Dedifferentiated amniotic fluid mesenchymal stem cell (primary cell): Measurements from ENCODE around the gene MIPOL1.

Experiments used
- DNase-seq: peaks from one replicate; pipeline ENCODE4 v3.0.0-alpha.2; 2016; ENCODE audit errors: extremely low spot score

The MIPOL1 gene

DNA sequence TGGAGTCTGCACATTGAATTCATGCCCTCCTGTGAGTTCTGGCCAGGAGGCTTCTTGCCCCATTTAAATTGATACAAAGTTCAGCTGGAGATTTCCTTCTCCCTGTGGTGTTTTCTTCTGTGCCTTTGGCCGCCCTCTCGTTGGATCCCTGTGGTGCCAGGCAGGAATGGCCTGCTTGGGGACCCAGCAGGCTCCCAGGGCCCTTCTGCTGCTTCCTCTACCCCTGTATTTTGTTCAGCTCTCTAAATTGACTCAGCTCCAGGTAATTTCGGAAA, 200.1 kb downstream of the MIPOL1 start:
- DNase-seq = no peak

GRCh38 chr14:37399517-37399916, 201.8 kb downstream of the MIPOL1 start:
- DNase-seq = no peak

DNA sequence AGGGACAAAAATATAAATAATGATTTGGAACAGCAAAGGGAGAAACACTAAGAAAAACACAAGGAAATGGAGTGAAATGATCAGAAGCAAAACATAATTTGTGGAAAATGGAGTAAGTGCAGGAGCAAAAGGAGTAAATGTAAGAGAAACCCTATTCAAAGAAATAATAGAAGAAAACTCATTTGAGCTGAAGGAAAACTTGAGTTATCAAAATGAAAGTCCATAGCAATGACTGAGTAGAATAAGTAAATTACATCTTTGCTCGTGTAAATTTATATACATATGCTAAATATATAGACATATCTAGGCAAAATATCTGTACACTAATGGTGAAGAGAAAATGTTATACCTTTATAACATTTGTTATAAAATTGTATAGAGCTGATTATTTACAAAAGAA, 203.4 kb downstream of the MIPOL1 start:
- no peak for DNase-seq

GRCh38 chr14:37403626-37404025, 205.9 kb downstream of the MIPOL1 start:
- no peak for DNase-seq

DNA sequence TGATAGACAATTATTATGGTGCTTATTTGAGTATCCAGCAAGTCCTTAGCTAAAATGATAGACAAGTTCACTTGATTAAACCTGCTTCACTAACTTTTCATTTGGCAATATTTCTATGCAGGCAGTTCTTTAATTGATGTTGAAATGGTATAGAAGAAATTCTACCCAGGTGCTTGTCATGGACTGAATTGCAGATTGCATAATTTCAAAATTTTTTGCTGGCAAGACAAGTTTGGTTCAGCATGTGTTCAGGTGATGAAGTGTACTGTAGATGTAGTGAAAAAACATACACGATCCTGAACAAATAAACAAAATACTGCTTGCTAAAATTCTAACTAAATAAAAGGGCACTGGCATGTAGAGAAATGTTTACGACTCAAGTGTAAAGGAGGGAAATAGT, 208.4 kb downstream of the MIPOL1 start:
- no peak for DNase-seq

DNA sequence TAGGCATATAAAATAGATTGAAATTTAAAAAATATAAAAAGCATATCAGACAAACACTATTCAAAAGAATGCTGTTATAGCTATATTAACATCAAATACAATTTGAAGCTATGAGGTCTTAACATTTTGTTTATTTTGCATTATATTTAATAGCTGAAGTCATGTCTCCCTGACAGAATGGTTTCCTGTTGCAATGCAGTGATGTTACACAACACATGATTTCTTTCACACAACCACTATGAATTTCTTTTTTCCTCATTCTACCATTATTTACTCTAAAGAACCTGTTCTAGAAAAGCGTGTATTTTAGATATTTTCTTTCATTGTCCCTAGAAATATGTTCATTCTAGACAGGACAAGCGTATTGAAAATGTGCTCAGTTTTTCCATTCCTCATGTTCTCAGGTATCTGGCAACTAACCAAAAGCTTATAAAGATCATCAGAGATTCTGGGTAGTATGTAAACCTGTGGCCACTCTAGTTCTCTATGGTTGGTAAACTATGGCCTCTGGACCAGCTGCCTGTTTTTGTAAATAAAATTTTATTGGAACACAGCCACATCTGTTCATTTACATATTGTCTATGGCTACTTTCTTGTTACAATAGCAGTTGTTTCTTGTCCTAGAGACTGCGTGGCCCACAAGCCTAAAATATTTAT, 213.5 kb downstream of the MIPOL1 start:
- no peak for DNase-seq

DNA sequence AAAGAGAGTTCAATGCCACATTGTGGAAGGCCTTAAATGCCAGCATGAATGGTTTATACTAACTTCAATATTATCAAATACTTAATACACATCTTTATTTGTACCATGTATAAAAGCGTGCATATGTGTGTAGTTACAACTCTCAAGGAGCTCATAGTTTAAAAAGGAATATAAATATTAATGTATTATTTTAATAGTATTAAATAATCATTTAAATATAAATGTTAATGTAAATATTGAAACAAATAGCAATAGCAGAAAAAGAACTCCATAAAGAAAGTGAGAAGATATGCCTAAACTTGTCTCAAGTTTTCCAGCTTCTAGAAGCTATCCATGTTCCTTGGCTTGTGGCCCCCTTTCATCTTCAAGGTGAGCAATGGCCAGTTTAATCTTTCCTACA, 215.3 kb downstream of the MIPOL1 start:
- DNase-seq = no peak

DNA sequence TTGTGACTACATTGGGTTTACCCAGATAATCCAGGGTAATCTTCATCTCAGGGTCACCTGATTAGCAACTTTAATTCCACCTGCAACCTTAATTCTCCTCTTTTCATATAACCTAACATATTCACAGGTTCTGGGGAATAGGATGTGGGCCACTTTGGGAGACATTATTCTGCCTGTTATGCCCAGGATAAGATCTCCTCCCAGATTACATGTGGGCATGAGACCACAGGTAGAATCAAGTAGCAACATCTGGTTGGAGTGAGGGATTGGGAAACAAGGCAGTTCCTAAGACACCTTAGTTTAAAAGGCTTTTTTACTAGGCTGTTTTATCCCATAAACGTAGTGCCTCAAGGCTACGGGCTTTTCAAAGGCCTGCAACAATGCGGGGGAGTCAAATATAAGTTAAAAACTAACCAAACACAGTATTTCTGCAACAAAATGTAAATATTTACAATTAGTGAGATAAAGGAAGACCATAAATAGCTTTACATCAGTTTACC, 215.8 kb downstream of the MIPOL1 start:
- DNase-seq = no peak

GRCh38 chr14:37416264-37416663, 218.5 kb downstream of the MIPOL1 start:
- no peak for DNase-seq

DNA sequence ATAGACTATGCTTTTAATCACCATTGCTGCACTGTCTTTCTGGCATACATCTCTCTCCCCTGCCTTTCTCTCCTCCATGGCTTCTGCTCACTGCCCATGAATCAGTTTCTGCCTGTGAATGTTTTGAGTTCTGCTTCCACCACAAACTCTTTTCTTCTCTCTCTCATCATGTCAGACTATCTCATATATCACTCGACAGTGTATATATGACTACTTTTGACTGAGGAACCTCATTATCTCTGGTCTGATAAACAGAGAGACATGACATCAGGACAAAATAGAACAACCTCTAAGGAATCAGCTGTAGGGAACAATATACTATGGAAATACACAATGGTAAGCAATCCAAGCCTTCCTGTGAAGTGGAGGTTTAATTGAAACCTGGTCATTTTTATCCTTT, 219.4 kb downstream of the MIPOL1 start:
- DNase-seq = no peak

- no peak for DNase-seq
Measured at GRCh38 chr14:37417833-37418232, 220.1 kb downstream of the MIPOL1 start.

- DNase-seq = no peak
Measured at GRCh38 chr14:37420622-37421021, 222.9 kb downstream of the MIPOL1 start.

- DNase-seq = no peak
Measured at GRCh38 chr14:37422319-37422718, 224.6 kb downstream of the MIPOL1 start.

DNA sequence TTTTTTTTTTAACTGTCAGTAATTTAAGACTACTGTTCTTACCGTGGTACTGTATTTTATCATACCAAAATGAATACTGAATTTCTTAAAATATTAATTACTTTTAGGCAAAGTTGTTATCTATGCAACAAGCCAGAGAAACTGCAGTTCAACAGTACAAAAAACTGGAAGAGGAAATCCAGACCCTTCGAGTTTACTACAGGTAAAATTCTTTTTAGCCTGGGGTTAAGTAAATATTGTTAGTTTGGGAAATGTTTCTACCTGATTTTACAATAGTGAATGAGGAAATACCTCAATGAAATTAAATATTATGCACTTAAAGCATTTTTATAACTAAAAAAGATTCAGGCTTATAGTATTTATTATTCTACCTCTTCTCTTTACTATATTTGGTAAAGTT, 225.0 kb downstream of the MIPOL1 start:
- DNase-seq = no peak

DNA sequence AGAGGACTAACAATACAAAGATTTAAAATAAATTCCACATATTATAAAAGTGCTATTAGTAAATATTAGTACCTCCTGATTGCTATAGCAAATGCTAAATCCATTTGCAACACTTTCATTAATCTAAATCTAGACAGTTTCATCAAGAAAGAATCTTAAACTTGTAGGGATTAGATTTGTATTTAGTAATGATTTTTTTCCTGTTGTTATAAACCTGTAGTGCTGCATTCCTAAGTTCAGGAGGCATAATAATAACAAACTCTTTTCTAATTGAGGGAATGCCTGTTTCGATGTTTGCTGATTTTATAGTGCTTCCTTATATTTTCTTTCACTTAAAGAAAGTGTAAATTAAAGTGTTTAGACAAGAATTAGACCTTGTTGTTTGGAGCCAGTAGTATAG, 231.2 kb downstream of the MIPOL1 start:
- no peak for DNase-seq

DNA sequence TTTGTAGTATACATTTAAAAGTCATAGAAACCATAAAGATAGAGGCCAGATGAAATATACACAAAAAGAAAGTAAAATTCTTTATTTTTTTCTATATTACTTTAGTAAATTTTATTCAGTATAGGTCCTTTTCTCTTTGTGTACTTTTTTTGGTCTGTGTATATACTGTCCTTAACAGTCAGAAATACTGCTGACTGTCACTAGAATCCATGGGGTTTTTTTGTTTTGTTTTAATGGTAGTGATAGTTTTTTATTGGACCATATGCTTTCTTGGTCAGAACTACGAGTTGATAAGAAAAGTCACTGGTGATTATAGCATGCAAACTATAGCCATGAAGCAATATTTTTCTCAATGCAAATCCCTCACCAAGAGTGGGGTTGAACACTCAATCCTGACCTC, 231.9 kb downstream of the MIPOL1 start:
- no peak for DNase-seq

- DNase-seq = no peak
Measured at GRCh38 chr14:37434867-37435266, 237.1 kb downstream of the MIPOL1 start.

DNA sequence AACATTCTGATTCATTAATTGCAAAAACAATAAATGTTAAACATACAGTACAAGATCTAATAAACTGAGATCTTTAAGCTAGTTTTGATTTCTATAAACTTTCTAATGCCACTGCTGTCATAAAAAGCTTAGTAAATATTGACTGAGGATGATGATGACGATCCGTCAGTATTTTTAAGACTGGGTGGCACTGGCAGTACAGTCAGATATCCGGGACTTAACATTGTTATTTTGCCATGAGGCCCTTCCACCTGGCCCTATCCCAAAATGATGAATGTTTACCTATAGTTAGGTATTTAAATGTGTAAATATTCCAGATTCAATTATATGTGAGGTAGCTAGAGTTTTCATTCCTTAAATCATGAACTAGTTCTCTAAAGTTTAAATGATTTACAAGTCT, 238.8 kb downstream of the MIPOL1 start:
- DNase-seq = no peak

- no peak for DNase-seq
Measured at GRCh38 chr14:37437490-37437889, 239.8 kb downstream of the MIPOL1 start.

GRCh38 chr14:37438444-37438843, 240.7 kb downstream of the MIPOL1 start:
- DNase-seq = no peak

GRCh38 chr14:37443461-37443860, 245.7 kb downstream of the MIPOL1 start:
- DNase-seq = no peak

GRCh38 chr14:37447883-37448391, 250.2 kb downstream of the MIPOL1 start:
- no peak for DNase-seq

- DNase-seq = no peak
Measured at GRCh38 chr14:37452323-37452722, 254.6 kb downstream of the MIPOL1 start.

- no peak for DNase-seq
Measured at GRCh38 chr14:37453985-37454384, 256.2 kb downstream of the MIPOL1 start.
